ENCODE measurements around the gene MEFV.
"Not testable (repeated sequence)": the region's sequence is repeated elsewhere in the genome, so short reads cannot be mapped to it uniquely, and the experiment has no call there.

The MEFV gene

GRCh38 chr16:3256146-3256865 lies at the start of gene MEFV:
MEFV (minus strand) TSS chr16:3256633; CDS start chr16:3256587, 46 bp downstream.
- DNase-seq = peak; percentile 95

GRCh38 chr16:3306078-3306477 lies 49.6 kb upstream of the MEFV start:
- no peak for DNase-seq

- peak; percentile 91 for DNase-seq
Observed at GRCh38 chr16:3305109-3306068, 49.0 kb upstream of the MEFV start, which contains the start of the genes TIGD7 and ZNF75A. TIGD7 (minus strand) TSS chr16:3305430; CDS start chr16:3300614, 4,816 bp downstream. ZNF75A (plus strand) TSS chr16:3305497; CDS start chr16:3308429, 2,932 bp downstream.

GRCh38 chr16:3304370-3304769 lies 47.9 kb upstream of the MEFV start:
- DNase-seq = peak; percentile 44

- no peak for DNase-seq
Observed at GRCh38 chr16:3295783-3296182, 39.4 kb upstream of the MEFV start.

GRCh38 chr16:3295209-3295608 lies 38.8 kb upstream of the MEFV start:
- DNase-seq = no peak

GRCh38 chr16:3292604-3293003 lies 36.2 kb upstream of the MEFV start:
- DNase-seq = no peak

GRCh38 chr16:3289998-3290673 lies 33.7 kb upstream of the MEFV start:
- DNase-seq = no peak

- no peak for DNase-seq
Observed at GRCh38 chr16:3285131-3285530, 28.7 kb upstream of the MEFV start.

- peak; percentile 43 for DNase-seq
Observed at GRCh38 chr16:3283543-3284447, 27.4 kb upstream of the MEFV start.

GRCh38 chr16:3282730-3283542 lies 26.5 kb upstream of the MEFV start, which contains the start of gene ZNF263:
ZNF263 (plus strand) TSS chr16:3283491; CDS start chr16:3283819, 328 bp downstream.
- peak; percentile 98 for DNase-seq

- no peak for DNase-seq
Observed at GRCh38 chr16:3282103-3282729, 25.8 kb upstream of the MEFV start.

GRCh38 chr16:3281222-3281820 lies 24.9 kb upstream of the MEFV start:
- no peak for DNase-seq

- DNase-seq = no peak
Observed at GRCh38 chr16:3276679-3277078, 20.2 kb upstream of the MEFV start.

- DNase-seq = no peak
Observed at GRCh38 chr16:3274947-3275346, 18.5 kb upstream of the MEFV start.

GRCh38 chr16:3274490-3274889 lies 18.1 kb upstream of the MEFV start:
- no peak for DNase-seq

GRCh38 chr16:3271281-3271680 lies 14.8 kb upstream of the MEFV start:
- DNase-seq = not testable (repeated sequence)

- DNase-seq = not testable (repeated sequence)
Observed at GRCh38 chr16:3270718-3271117, 14.3 kb upstream of the MEFV start.

GRCh38 chr16:3268294-3268693 lies 11.9 kb upstream of the MEFV start:
- DNase-seq = no peak
